Activated B cell treated with CpG ODN at 0.5 μM for 24 hours (primary cell): ENCODE results near the gene ZNF134. TPM values are rescaled to one million over a fixed set of nuclear protein-coding genes. Genes with fewer than 3 reads are reported as not detected.

Experiments used
- ATAC-seq: fragments of 200-7000 bp; cut with Tn5 transposase; one replicate; pipeline ENCODE4 v1.10.0; 2021; ENCODE audit warnings: low read depth, mild to moderate bottlenecking, moderate library complexity
- CTCF ChIA-PET: fragments of 350-600 bp; sonication (Branson Sonifier 250); formaldehyde crosslinking; loops from one replicate; lab custom pipeline; 2021; ENCODE audit warnings: antibody characterized with exemption; lab: Charles Lee
- POLR2A ChIA-PET: fragments of 350-600 bp; sonication (Branson Sonifier 250); formaldehyde crosslinking; loops from one replicate; lab custom pipeline; 2021; ENCODE audit warnings: antibody characterized with exemption; lab: Charles Lee
- DNase-seq: peaks from one replicate; pipeline ENCODE4 v3.0.0; 2022
- H3K27ac Mint-ChIP-seq: one replicate; pipeline ENCODE4 v1.8.0; 2020; ENCODE audit warnings: mixed read lengths
- H3K27me3 Mint-ChIP-seq: one replicate; pipeline ENCODE4 v1.8.0; 2021; ENCODE audit warnings: mixed read lengths
- H3K36me3 Mint-ChIP-seq: one replicate; pipeline ENCODE4 v1.8.0; 2021; ENCODE audit warnings: low read depth, mixed read lengths
- H3K4me1 Mint-ChIP-seq: one replicate; pipeline ENCODE4 v1.8.0; 2021; ENCODE audit warnings: mixed read lengths
- H3K4me3 Mint-ChIP-seq: one replicate; pipeline ENCODE4 v1.8.0; 2020; ENCODE audit warnings: mild to moderate bottlenecking, mixed read lengths
- H3K9me3 Mint-ChIP-seq: one replicate; pipeline ENCODE4 v1.8.0; 2020; ENCODE audit warnings: mixed read lengths
- intact Hi-C: fragments of 100-400 bp; cut with micrococcal nuclease; formaldehyde crosslinking; loops from one replicate; pipeline ENCODE4 v1.15.1; 2024
- total RNA-seq: library from RNA; stranded (reverse); gene quantifications from 2 replicates; pipeline ENCODE4 v1.2.3, GENCODE V29; 2022
- TF ChIP-seq, protein P1 (sequence below): fragments of 200-600 bp; IDR thresholded peaks from one replicate; pipeline ENCODE4 v1.8.0; 2022; ENCODE audit warnings: antibody characterized with exemption, mild to moderate bottlenecking

Gene ZNF134
- total RNA-seq, 1 donor from 2014 or later: 38.4 TPM

DNA sequence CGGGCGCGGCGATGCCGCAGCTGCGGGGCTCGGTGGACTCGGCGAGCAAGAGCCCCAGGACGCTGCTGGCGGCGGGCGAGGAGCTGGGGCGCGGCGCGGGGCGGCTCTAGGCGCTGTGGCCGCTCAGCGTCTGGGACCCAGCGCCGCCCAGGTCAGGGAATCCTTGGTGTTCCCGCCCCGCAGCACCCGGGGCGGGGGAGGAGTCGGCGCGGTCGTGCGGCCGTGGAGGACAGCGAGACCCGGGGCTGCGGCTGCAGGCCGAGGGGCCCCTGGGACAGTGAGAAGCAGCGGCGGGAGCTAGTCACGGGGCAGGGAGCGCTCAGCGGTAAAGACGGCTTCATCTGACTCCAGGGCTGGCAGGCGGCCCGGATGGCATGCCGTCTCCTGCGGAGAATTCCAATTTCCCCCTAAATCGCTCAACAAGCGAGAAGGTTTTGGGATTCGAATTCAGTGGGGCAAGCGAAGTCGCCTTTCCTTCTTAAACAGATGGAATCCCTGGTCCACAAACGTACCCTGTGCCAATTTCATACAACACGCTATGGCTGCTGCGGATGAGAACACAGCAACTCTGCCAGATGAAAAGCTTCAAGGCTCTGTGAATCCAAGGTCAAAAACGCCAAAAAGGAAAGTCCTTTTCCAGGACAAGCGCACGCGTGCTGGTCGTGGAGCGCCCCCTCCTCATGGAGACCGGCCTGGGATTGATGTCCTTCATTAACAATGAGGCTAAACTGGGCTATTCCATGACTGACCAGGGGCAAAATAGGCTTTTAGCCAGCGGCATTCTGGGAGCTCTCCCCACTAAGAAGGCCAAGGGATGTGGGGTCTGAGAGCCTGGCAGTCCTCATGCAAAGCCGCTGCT is 50.5 kb downstream of the ZNF134 start:
- H3K36me3 Mint-ChIP-seq: no peaks in the 10 kb centered on the region
- peak overlapping the region; percentile 78 for H3K4me3 Mint-ChIP-seq
- H3K27ac Mint-ChIP-seq: no peak overlapping the region
- POLR2A ChIA-PET: interaction anchor here (0.5 to 1.6 kb wide), 2 partner anchors 17 to 717 kb away, joined by 3 to 7 read pairs; partner anchors contain the start of gene ZNF551
- DNase-seq (peak; percentile 22), ATAC-seq (peak; percentile 61)
- no peaks in the 10 kb centered on the region for H3K9me3 Mint-ChIP-seq
- peaks cover 5% of the 10 kb centered on the region for H3K4me1 Mint-ChIP-seq
- TF ChIP-seq, protein P1, sequence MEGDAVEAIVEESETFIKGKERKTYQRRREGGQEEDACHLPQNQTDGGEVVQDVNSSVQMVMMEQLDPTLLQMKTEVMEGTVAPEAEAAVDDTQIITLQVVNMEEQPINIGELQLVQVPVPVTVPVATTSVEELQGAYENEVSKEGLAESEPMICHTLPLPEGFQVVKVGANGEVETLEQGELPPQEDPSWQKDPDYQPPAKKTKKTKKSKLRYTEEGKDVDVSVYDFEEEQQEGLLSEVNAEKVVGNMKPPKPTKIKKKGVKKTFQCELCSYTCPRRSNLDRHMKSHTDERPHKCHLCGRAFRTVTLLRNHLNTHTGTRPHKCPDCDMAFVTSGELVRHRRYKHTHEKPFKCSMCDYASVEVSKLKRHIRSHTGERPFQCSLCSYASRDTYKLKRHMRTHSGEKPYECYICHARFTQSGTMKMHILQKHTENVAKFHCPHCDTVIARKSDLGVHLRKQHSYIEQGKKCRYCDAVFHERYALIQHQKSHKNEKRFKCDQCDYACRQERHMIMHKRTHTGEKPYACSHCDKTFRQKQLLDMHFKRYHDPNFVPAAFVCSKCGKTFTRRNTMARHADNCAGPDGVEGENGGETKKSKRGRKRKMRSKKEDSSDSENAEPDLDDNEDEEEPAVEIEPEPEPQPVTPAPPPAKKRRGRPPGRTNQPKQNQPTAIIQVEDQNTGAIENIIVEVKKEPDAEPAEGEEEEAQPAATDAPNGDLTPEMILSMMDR: no peak
- peaks cover 32% of the 10 kb centered on the region for H3K27me3 Mint-ChIP-seq
- CTCF ChIA-PET: interaction anchor here (0.9 kb wide), 1 partner anchor 199 kb away, joined by 3 read pairs; no protein-coding TSS in a partner anchor
- intact Hi-C loops: no loop called here

GRCh38 chr19:57665261-57665806 is 51.3 kb downstream of the ZNF134 start:
- DNase-seq: no peak
- H3K27ac Mint-ChIP-seq: no peak overlapping the region
- POLR2A ChIA-PET: interaction anchor here (1.6 kb wide), 1 partner anchor 17 kb away, joined by 7 read pairs; the partner anchor contains the start of gene ZNF551
- H3K36me3 Mint-ChIP-seq: no peaks in the 10 kb centered on the region
- TF ChIP-seq, protein P1: no peak
- H3K4me3 Mint-ChIP-seq: no peak overlapping the region
- intact Hi-C loops: no loop called here
- peaks cover 28% of the 10 kb centered on the region for H3K27me3 Mint-ChIP-seq
- H3K9me3 Mint-ChIP-seq: no peaks in the 10 kb centered on the region
- CTCF ChIA-PET: no interaction called here
- ATAC-seq: no peak
- peaks cover 5% of the 10 kb centered on the region for H3K4me1 Mint-ChIP-seq

DNA sequence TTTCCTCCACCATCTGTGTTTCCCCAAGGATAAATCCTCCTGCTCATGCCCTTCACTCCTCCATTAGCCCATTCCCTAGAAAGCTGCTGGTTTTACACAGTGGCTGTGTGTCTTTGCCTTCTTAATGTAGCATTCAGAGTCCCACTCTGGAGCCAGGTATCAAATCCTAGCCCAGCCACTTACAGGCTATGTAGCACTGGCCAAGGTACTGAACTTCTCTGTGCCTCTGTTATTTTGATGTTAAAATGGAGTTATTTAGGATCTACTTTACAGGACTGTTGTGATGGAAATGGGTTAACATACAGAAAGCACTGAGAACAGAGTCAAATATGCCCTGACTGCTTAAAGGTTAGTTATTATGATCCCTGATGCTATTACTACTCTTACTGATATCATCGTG is 53.2 kb downstream of the ZNF134 start:
- ChIA-PET CTCF (no interaction called here), POLR2A (no interaction called here)
- intact Hi-C loops: no loop called here
- Mint-ChIP-seq H3K4me3 (no peak overlapping the region), H3K27ac (no peak overlapping the region), H3K4me1 (peaks cover 5% of the 10 kb centered on the region), H3K27me3 (peaks cover 33% of the 10 kb centered on the region), H3K36me3 (no peaks in the 10 kb centered on the region), H3K9me3 (no peaks in the 10 kb centered on the region)
- TF ChIP-seq, protein P1: no peak
- ATAC-seq (no peak), DNase-seq (no peak)

DNA sequence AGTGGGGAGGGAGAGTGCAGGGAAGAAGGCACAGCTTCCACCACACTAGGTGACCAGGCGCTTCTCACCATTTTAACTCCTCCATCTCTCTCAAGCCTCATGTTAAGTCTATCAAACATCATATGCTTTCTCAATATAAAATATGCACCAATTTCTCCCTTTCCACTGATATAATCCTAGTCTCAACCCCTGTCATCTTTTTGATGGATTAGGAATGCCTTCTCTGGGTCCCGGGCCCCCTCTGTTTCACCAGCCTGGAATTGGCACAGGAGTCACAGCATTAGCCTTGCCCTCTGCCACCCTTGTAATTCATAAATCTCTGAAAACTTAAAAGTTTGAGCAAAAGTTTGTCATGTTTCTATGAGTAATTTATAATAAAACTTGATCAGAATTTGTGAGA is 54.6 kb downstream of the ZNF134 start, which contains the start of gene ZSCAN4:
Gene ZSCAN4, plus strand, starts transcription at position 301 of the 400 bp plus-strand sequence. CDS start 7,211 bp downstream, outside the sequence.
- Mint-ChIP-seq H3K27ac (no peak within 1 kb of the TSS), H3K4me1 (peaks cover 5% of the 10 kb centered on the region), H3K4me3 (no peak within 1 kb of the TSS), H3K9me3 (no peaks in the 10 kb centered on the region), H3K36me3 (no peaks in the 10 kb centered on the region), H3K27me3 (peaks cover 34% of the 10 kb centered on the region)
- intact Hi-C loops: no loop called here
- ATAC-seq: no peak
- no peak for DNase-seq
- ChIA-PET POLR2A (no interaction called here), CTCF (no interaction called here)
- TF ChIP-seq, protein P1: no peak
